Measurements from ENCODE around the gene PLEKHJ1.

- TF ChIP-seq CTCF (IDR thresholded peaks at IDR 0.05) (no peak), POLR2AphosphoS5 (IDR thresholded peaks at IDR 0.05) (no peak)
Observed at GRCh38 chr19:2242816-2243215, 6.7 kb upstream of the PLEKHJ1 start.

All from gastroesophageal sphincter (tissue), 3 donors.